ENCODE measurements around the gene NEAT1. TPM values are rescaled to one million over a fixed set of nuclear protein-coding genes. Genes with fewer than 3 reads are reported as not detected.
A peak's percentile ranks its signal among the peaks of the same experiment; 100 is the strongest.

NEAT1 gene
- total and polyA plus RNA-seq, 2 experiments from 2014 or later = 4.2 to 11.3 TPM

DNA sequence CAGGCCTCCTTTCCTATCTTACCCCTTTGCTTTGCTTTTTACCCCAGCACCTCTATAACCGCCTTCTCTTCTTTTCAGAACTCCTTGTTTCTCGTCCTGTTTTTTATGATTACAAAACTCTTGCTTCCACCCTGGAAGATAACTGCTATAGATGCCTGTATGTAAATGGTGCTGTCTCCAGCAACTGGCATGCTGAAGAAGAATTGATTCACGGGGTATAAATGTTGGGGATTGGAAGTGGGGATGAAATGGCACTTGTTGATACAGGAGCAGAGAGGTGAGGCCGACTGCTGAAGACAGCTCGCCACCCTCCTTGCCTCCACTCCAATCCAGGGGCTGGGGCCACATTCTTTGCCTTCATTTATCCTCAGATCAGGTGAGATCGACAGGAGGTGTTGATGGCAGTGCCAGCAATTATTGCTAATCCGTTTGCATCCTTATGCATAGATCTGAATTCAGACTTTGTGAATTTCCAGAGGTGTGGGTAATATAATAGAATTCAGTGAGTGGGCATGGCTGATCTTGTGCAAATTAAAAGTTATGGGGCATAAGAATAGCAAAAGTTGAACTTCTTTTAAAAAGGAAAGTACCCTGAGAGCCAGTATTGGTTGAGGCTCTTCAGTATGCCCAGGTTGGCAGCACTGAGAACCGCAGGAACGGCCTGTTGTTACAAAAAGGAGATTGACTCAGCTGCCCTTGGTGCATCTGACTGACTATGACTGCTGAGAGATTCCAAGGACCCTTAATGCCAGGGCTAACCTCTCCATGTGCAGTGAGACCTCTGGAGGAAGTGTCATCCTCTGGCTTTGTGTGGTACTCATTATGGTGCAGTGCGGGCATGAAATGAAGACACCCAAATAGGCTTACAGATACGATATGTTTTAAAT is 5.3 kb downstream of the NEAT1 start:
- TF ChIP-seq, protein P1, sequence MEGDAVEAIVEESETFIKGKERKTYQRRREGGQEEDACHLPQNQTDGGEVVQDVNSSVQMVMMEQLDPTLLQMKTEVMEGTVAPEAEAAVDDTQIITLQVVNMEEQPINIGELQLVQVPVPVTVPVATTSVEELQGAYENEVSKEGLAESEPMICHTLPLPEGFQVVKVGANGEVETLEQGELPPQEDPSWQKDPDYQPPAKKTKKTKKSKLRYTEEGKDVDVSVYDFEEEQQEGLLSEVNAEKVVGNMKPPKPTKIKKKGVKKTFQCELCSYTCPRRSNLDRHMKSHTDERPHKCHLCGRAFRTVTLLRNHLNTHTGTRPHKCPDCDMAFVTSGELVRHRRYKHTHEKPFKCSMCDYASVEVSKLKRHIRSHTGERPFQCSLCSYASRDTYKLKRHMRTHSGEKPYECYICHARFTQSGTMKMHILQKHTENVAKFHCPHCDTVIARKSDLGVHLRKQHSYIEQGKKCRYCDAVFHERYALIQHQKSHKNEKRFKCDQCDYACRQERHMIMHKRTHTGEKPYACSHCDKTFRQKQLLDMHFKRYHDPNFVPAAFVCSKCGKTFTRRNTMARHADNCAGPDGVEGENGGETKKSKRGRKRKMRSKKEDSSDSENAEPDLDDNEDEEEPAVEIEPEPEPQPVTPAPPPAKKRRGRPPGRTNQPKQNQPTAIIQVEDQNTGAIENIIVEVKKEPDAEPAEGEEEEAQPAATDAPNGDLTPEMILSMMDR (IDR thresholded peaks at IDR 0.05; ENCODE audit: low read depth, low read length) = no peak
- no peak overlapping the region for H3K27ac ChIP-seq
- peaks cover 58% of the 10 kb centered on the region for H3K4me1 ChIP-seq (ENCODE audit: low read depth)
- H3K36me3 ChIP-seq = no peaks in the 10 kb centered on the region
- DNase-seq (ENCODE audit: low read depth in 1 of 2, low spot score in 1 of 2) = peak in 1 of 2 donors; percentile 85
- H3K9me3 ChIP-seq (ENCODE audit: low read depth) = no peaks in the 10 kb centered on the region
- no peak overlapping the region for H3K4me3 ChIP-seq
- H3K27me3 ChIP-seq = no peaks in the 10 kb centered on the region

DNA sequence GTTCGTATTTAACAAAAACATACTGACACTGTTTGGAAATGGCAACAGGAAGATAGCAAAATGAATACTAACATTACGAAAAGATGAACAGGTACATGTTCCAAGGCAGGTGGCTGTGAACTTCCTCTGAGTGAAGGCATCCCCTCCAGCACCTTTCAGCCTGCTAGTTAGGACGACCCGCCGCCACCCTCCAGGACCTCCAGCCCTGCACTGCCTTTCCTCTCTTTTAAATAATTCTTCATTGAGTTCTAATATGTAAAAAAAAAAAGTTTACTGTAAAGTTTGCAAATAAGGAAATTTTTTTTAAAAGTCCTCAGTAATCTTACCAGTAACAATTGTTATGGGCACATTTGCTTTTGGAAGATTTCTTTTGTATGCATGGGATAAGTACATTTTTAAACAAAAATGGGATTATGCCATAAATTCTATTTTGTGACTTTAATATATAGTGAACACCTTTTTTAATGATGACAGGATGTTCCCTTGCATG is 6.0 kb downstream of the NEAT1 start:
- H3K27me3 ChIP-seq = no peaks in the 10 kb centered on the region
- peaks cover 51% of the 10 kb centered on the region for H3K4me1 ChIP-seq (ENCODE audit: low read depth)
- H3K36me3 ChIP-seq = no peaks in the 10 kb centered on the region
- TF ChIP-seq, protein P1 (IDR thresholded peaks at IDR 0.05; ENCODE audit: low read depth, low read length) = no peak
- H3K9me3 ChIP-seq (ENCODE audit: low read depth) = no peaks in the 10 kb centered on the region
- no peak overlapping the region for H3K27ac ChIP-seq
- H3K4me3 ChIP-seq = no peak overlapping the region
- no peak for DNase-seq (ENCODE audit: low read depth in 1 of 2, low spot score in 1 of 2)

DNA sequence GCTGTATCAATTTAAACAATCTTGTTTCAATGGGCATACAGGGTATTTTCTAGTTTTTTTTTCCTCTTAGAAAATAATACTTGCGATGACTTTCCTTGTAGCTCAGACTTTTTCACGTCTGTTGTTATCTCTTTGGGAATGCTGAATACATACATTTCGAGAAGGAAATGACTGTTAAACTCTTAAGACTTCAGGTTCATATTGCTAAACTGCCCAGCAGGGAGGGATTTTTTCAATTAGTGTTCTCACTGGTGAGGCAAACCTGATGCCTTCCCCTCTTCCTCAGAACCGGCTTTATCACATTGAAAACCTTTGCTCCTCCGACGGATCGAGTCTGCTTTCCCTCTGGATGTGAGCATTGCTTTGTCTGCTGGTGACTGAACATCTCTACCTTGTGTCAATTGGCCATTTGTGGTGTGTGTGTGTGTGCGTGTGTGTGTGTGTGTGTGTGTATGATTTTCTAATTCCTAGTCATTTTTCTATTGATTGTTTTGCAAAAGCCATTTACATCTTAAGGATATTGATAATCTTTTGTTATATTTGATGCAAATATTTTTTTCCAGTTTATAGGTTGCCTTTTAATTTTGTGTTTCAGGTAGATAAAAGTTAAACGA is 6.6 kb downstream of the NEAT1 start:
- Histone ChIP-seq H3K27ac (no peak overlapping the region), H3K36me3 (no peaks in the 10 kb centered on the region), H3K9me3 (ENCODE audit: low read depth) (no peaks in the 10 kb centered on the region), H3K27me3 (no peaks in the 10 kb centered on the region), H3K4me3 (no peak overlapping the region), H3K4me1 (ENCODE audit: low read depth) (peaks cover 47% of the 10 kb centered on the region)
- peak in 1 of 2 donors; percentile 79 for DNase-seq (ENCODE audit: low read depth in 1 of 2, low spot score in 1 of 2)
- TF ChIP-seq, protein P1 (IDR thresholded peaks at IDR 0.05; ENCODE audit: low read depth, low read length) = no peak

DNA sequence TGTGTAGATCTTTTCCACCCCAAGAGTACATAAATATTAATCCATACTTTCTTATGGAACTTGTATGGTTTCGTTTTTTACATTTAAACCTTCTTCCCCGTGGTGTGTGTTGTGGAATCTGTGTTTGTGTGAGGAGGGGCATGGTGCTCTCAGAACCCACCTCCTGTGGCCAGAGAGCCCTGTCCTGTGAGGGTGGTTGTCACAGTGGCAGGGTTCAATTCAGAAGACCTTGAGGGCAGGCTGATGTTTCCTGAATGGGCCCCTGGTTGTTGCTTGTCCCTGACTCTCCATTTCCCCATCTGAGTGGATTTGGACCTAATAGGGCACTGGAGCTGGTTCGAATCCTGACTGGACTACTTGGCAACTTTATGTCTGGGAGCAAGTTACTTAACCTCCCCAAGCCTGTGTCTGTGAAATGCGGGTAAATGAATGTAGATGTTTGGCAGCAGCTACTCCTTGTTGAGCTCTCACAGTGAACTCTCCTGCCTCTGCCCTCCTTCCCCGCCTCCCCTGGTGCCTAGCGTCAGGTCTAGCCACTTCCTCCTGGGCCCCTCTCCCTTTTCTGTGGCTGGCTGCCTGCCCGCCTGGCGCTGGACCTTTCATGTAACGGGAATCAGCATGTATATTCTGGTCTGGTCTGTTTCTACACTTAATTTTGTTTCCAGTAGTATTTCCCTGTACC is 7.3 kb downstream of the NEAT1 start:
- TF ChIP-seq, protein P1 (IDR thresholded peaks at IDR 0.05; ENCODE audit: low read depth, low read length) = no peak
- no peak overlapping the region for H3K4me3 ChIP-seq

DNA sequence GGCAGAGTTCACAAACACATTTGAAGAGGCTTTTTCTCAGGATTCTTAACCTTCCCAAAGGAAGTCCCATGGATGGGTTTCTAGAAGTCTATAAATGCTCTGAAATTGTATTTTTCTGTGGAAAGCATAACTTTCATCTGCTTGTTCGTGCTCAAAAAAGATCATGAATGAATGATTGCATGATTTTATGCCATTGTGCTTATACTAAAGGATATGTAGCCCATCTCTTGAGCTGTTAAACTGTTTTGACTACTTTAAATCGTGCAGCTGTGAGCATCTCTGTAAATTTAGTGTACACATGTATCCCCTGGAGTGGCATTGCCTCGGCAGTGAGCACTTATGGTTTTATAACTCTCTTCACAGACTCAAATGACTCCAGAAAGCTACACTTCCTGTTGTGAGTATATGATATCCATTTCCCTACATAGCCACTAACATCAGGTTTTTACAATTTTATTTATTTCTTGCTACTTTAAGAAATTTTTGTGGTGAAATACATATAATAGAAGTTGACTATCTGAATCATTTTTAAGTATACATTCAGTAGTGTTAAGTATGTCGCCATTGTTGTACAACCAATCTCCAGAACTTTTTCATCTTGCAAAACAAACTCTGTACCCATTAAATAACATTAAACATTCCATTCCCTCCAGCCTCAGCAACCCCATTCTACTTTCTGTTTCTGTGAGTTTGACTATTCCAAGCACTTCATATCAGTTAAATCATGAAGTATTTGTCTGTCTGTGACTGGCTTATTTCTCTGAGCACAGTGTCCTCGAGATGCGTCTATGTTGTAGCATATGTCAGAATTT is 8.0 kb downstream of the NEAT1 start:
- peak in 1 of 2 donors; percentile 73 for DNase-seq (ENCODE audit: low read depth in 1 of 2, low spot score in 1 of 2)
- peaks cover 7% of the 10 kb centered on the region for H3K36me3 ChIP-seq
- H3K27ac ChIP-seq = peak overlapping the region; percentile 14
- no peaks in the 10 kb centered on the region for H3K9me3 ChIP-seq (ENCODE audit: low read depth)
- TF ChIP-seq, protein P1 (IDR thresholded peaks at IDR 0.05; ENCODE audit: low read depth, low read length) = no peak
- H3K27me3 ChIP-seq = no peaks in the 10 kb centered on the region
- H3K4me3 ChIP-seq = no peak overlapping the region
- peaks cover 35% of the 10 kb centered on the region for H3K4me1 ChIP-seq (ENCODE audit: low read depth)

More for the DNA sequence above, 7.3 kb downstream of the NEAT1 start:
- Histone ChIP-seq H3K4me1 (ENCODE audit: low read depth) (peaks cover 43% of the 10 kb centered on the region), H3K27me3 (no peaks in the 10 kb centered on the region), H3K36me3 (peaks cover 2% of the 10 kb centered on the region), H3K9me3 (ENCODE audit: low read depth) (no peaks in the 10 kb centered on the region), H3K27ac (peak overlapping the region; percentile 14)
- DNase-seq (ENCODE audit: low read depth in 1 of 2, low spot score in 1 of 2) = peak in 1 of 2 donors; percentile 91

Data from cardiac muscle cell (in vitro differentiated cells and primary cell).